Measurements from ENCODE around the gene FBXW4.

DNA sequence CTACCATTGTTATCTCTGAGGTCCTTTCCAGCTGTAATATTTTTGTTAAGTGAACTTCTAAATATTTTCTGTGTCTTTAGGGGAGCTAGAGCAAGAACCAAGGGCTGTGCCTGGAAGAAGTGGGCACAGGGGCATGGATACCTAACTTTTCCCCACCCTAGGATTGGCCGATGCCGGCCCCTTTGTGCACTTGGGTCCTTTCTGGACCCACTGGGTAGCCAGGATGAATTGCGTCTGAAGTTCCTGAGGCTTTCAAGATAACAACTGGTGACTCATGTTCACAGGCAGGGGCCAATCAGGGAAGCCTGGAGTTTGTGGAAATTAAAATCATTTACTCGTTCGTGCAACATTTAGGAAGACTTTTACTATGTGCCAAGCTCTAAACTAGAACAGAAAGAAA is 106.1 kb downstream of the FBXW4 start:
- TF ChIP-seq ZNF76 (CRISPR knock-in tag; IDR thresholded peaks at IDR 0.05; ENCODE audit: borderline replicate concordance): no peak
- TF ChIP-seq SMARCC2 (IDR thresholded peaks at IDR 0.05; ENCODE audit: low read depth): peak; percentile 36; the same call in 1 of the 2 replicates
- TF ChIP-seq ZNF212 (CRISPR knock-in tag; IDR thresholded peaks at IDR 0.05): no peak
- no peak for TF ChIP-seq STAT5B (CRISPR knock-in tag; IDR thresholded peaks at IDR 0.05)
- TF ChIP-seq, protein P1, sequence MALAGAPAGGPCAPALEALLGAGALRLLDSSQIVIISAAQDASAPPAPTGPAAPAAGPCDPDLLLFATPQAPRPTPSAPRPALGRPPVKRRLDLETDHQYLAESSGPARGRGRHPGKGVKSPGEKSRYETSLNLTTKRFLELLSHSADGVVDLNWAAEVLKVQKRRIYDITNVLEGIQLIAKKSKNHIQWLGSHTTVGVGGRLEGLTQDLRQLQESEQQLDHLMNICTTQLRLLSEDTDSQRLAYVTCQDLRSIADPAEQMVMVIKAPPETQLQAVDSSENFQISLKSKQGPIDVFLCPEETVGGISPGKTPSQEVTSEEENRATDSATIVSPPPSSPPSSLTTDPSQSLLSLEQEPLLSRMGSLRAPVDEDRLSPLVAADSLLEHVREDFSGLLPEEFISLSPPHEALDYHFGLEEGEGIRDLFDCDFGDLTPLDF (CRISPR knock-in tag; IDR thresholded peaks at IDR 0.05): no peak
- TF ChIP-seq TBP (optimal IDR thresholded peaks at IDR 0.05; ENCODE audit: low read depth, low read length): no peak
- no peak for TF ChIP-seq RBM14 (IDR thresholded peaks at IDR 0.05; ENCODE audit: borderline replicate concordance, insufficient read depth, low read depth, low read length)
- no peak for TF ChIP-seq ZNF384 (IDR thresholded peaks at IDR 0.05; ENCODE audit: low read depth, low read length)

Measured in K562 (cell line).